ENCODE data around the gene SUSD6.

The SUSD6 gene

GRCh38 chr14:69756298-69756697, 144.9 kb downstream of the SUSD6 start:
- Histone ChIP-seq H3K36me3 (replicated peaks; ENCODE audit: low read depth, low read length) (no peaks in the 10 kb centered on the region), H3K9me3 (ENCODE audit: insufficient read depth, low read length) (no peaks in the 10 kb centered on the region), H2AFZ (ENCODE audit: low read depth, low read length) (0 out of 2 replicates have a peak overlapping the region, but pooled peaks have one; percentile 74), H4K20me1 (ENCODE audit: insufficient read depth, low read length) (no peaks in the 10 kb centered on the region), H3K27me3 (ENCODE audit: low read depth, low read length) (no peaks in the 10 kb centered on the region), H3K79me2 (ENCODE audit: low read length) (no peaks in the 10 kb centered on the region), H3K4me1 (ENCODE audit: low read length) (peaks cover 10% of the 10 kb centered on the region), H3K4me2 (ENCODE audit: low read length) (no peak overlapping the region), H3K9ac (ENCODE audit: low read length) (no peak overlapping the region), H3K4me3 (ENCODE audit: low read length) (no peak overlapping the region), H3K27ac (ENCODE audit: low read length) (no peak overlapping the region)
- TF ChIP-seq CTCF (IDR thresholded peaks at IDR 0.05; ENCODE audit: low read depth, low read length) (no peak), EZH2phosphoT487 (IDR thresholded peaks at IDR 0.05; ENCODE audit: low read depth) (no peak)

GRCh38 chr14:69760810-69761209, 149.4 kb downstream of the SUSD6 start:
- H2AFZ ChIP-seq (ENCODE audit: low read depth, low read length), result no peak overlapping the region
- H3K4me2 ChIP-seq (ENCODE audit: low read length), result no peak overlapping the region
- TF ChIP-seq CTCF (IDR thresholded peaks at IDR 0.05; ENCODE audit: low read depth, low read length) (no peak), EZH2phosphoT487 (IDR thresholded peaks at IDR 0.05; ENCODE audit: low read depth) (no peak)

GRCh38 chr14:69763761-69764510, 152.5 kb downstream of the SUSD6 start:
- Histone ChIP-seq H3K4me1 (ENCODE audit: low read length) (peaks cover 15% of the 10 kb centered on the region), H3K9ac (ENCODE audit: low read length) (no peak overlapping the region), H4K20me1 (ENCODE audit: insufficient read depth, low read length) (peaks cover 12% of the 10 kb centered on the region), H3K27ac (ENCODE audit: low read length) (no peak overlapping the region), H3K27me3 (ENCODE audit: low read depth, low read length) (no peaks in the 10 kb centered on the region), H3K9me3 (ENCODE audit: insufficient read depth, low read length) (no peaks in the 10 kb centered on the region), H3K36me3 (replicated peaks; ENCODE audit: low read depth, low read length) (peaks cover 12% of the 10 kb centered on the region), H3K4me3 (ENCODE audit: low read length) (no peak overlapping the region), H3K4me2 (ENCODE audit: low read length) (no peak overlapping the region), H3K79me2 (ENCODE audit: low read length) (peaks cover 20% of the 10 kb centered on the region), H2AFZ (ENCODE audit: low read depth, low read length) (peak overlapping the region; percentile 63; the same call in 1 of the 2 replicates)
- TF ChIP-seq EZH2phosphoT487 (IDR thresholded peaks at IDR 0.05; ENCODE audit: low read depth), result no peak
- no peak for TF ChIP-seq CTCF (IDR thresholded peaks at IDR 0.05; ENCODE audit: low read depth, low read length)

More at GRCh38 chr14:69760810-69761209, 149.4 kb downstream of the SUSD6 start:
- Histone ChIP-seq H3K4me1 (ENCODE audit: low read length) (0 out of 2 replicates have a peak, but pooled peaks cover 2% of the 10 kb centered on the region), H3K9me3 (ENCODE audit: insufficient read depth, low read length) (no peaks in the 10 kb centered on the region), H3K79me2 (ENCODE audit: low read length) (no peaks in the 10 kb centered on the region), H4K20me1 (ENCODE audit: insufficient read depth, low read length) (no peaks in the 10 kb centered on the region), H3K36me3 (replicated peaks; ENCODE audit: low read depth, low read length) (no peaks in the 10 kb centered on the region), H3K4me3 (ENCODE audit: low read length) (no peak overlapping the region), H3K27ac (ENCODE audit: low read length) (no peak overlapping the region), H3K27me3 (ENCODE audit: low read depth, low read length) (no peaks in the 10 kb centered on the region), H3K9ac (ENCODE audit: low read length) (no peak overlapping the region)

Data from OCI-LY3 (cell line).